Fibroblast of the aortic adventitia (primary cell): ENCODE measurements around the gene PRRC1. TPM values are rescaled to one million over a fixed set of nuclear protein-coding genes. Genes with fewer than 3 reads are reported as not detected.

Source experiments
- DNase-seq: peaks from one replicate; pipeline ENCODE4 v3.0.0-alpha.2; 2010; ENCODE audit warnings: low read depth
- H3K4me3 ChIP-seq: 2 replicates; pipeline ENCODE4 v1.5.1; 2011; ENCODE audit warnings: low read depth, mild to moderate bottlenecking, control low read depth, low read length, moderate library complexity
- CTCF ChIP-seq: IDR thresholded peaks from 2 replicates; pipeline ENCODE4 v1.5.1; 2011; ENCODE audit warnings: mild to moderate bottlenecking, low read length, control low read depth, inconsistent platforms; ENCODE audit not compliant: insufficient read depth
- total RNA-seq: library from RNA; depleted of rRNA; stranded (reverse); fragments of >200 nt; gene quantifications from 2 replicates; pipeline ENCODE4 v1.2.3, GENCODE V29; 2012; ENCODE audit warnings: low replicate concordance

The PRRC1 gene
- total RNA-seq, 1 donor, result 79.5 TPM

GRCh38 chr5:127599320-127599719, 81.9 kb downstream of the PRRC1 start:
- H3K4me3 ChIP-seq, result no peak overlapping the region
- no peak for TF ChIP-seq CTCF
- DNase-seq, result no peak

- no peak for TF ChIP-seq CTCF
- no peak for DNase-seq
- no peak overlapping the region for H3K4me3 ChIP-seq
Observed at GRCh38 chr5:127599847-127600246, 82.4 kb downstream of the PRRC1 start.

- DNase-seq, result no peak
- no peak for TF ChIP-seq CTCF
- no peak overlapping the region for H3K4me3 ChIP-seq
Observed at GRCh38 chr5:127601111-127601510, 83.7 kb downstream of the PRRC1 start.

GRCh38 chr5:127601601-127602000, 84.2 kb downstream of the PRRC1 start:
- H3K4me3 ChIP-seq, result no peak overlapping the region
- no peak for TF ChIP-seq CTCF
- no peak for DNase-seq

GRCh38 chr5:127602481-127602880, 85.0 kb downstream of the PRRC1 start:
- no peak for TF ChIP-seq CTCF
- no peak for DNase-seq
- no peak overlapping the region for H3K4me3 ChIP-seq

- TF ChIP-seq CTCF, result no peak
- DNase-seq, result no peak
- H3K4me3 ChIP-seq, result no peak overlapping the region
Observed at GRCh38 chr5:127602896-127603844, 85.7 kb downstream of the PRRC1 start.

Other genes starting within 250 kb of the PRRC1 start
- not detected in 2 replicates for gene MEGF10, start 226.8 kb upstream of the PRRC1 start, total RNA-seq
- not detected in 2 replicates for gene CTXN3, start 131.4 kb downstream of the PRRC1 start, total RNA-seq
- not detected in 2 replicates for gene CCDC192, start 185.8 kb downstream of the PRRC1 start, total RNA-seq